NCI-H82 treated with DMSO at 0.1 percent for 48 hours (cell line): ENCODE data around the gene CHST11.

Experiments used
- DNase-seq: peaks from one replicate; lab custom pipeline; 2025; ENCODE audit not compliant: unreplicated experiment; lab: John Stamatoyannopoulos, UW

The CHST11 gene

GRCh38 chr12:104669851-104670337, 213.1 kb downstream of the CHST11 start:
- no peak for DNase-seq

- DNase-seq: no peak
Observed at GRCh38 chr12:104670439-104671408, 214.0 kb downstream of the CHST11 start.

- no peak for DNase-seq
Observed at GRCh38 chr12:104671409-104672095, 214.8 kb downstream of the CHST11 start.

GRCh38 chr12:104672096-104672445, 215.3 kb downstream of the CHST11 start:
- no peak for DNase-seq

GRCh38 chr12:104672501-104673265, 215.9 kb downstream of the CHST11 start:
- DNase-seq: no peak

- no peak for DNase-seq
Observed at GRCh38 chr12:104673294-104673693, 216.5 kb downstream of the CHST11 start.

- DNase-seq: no peak
Observed at GRCh38 chr12:104673696-104674482, 217.1 kb downstream of the CHST11 start.

GRCh38 chr12:104676636-104677035, 219.9 kb downstream of the CHST11 start:
- no peak for DNase-seq

GRCh38 chr12:104677441-104678089, 220.8 kb downstream of the CHST11 start:
- no peak for DNase-seq

- DNase-seq: peak; percentile 12
Observed at GRCh38 chr12:104680070-104680469, 223.3 kb downstream of the CHST11 start.

GRCh38 chr12:104680491-104680890, 223.7 kb downstream of the CHST11 start:
- DNase-seq: no peak

- DNase-seq: no peak
Observed at GRCh38 chr12:104681012-104681690, 224.4 kb downstream of the CHST11 start.

- DNase-seq: no peak
Observed at GRCh38 chr12:104682790-104683279, 226.1 kb downstream of the CHST11 start.

- peak; percentile 55 for DNase-seq
Observed at GRCh38 chr12:104683831-104684503, 227.2 kb downstream of the CHST11 start.

- no peak for DNase-seq
Observed at GRCh38 chr12:104684884-104685283, 228.1 kb downstream of the CHST11 start.

- DNase-seq: no peak
Observed at GRCh38 chr12:104685366-104685765, 228.6 kb downstream of the CHST11 start.

GRCh38 chr12:104686196-104686595, 229.4 kb downstream of the CHST11 start:
- DNase-seq: no peak

GRCh38 chr12:104687823-104688573, 231.2 kb downstream of the CHST11 start:
- DNase-seq: no peak
